ENCODE measurements around the gene KLHL21. TPM values are rescaled to one million over a fixed set of nuclear protein-coding genes. Genes with fewer than 3 reads are reported as not detected.

Gene KLHL21
- total RNA-seq, 1 experiment from 2014 or later = 17.6 TPM

DNA sequence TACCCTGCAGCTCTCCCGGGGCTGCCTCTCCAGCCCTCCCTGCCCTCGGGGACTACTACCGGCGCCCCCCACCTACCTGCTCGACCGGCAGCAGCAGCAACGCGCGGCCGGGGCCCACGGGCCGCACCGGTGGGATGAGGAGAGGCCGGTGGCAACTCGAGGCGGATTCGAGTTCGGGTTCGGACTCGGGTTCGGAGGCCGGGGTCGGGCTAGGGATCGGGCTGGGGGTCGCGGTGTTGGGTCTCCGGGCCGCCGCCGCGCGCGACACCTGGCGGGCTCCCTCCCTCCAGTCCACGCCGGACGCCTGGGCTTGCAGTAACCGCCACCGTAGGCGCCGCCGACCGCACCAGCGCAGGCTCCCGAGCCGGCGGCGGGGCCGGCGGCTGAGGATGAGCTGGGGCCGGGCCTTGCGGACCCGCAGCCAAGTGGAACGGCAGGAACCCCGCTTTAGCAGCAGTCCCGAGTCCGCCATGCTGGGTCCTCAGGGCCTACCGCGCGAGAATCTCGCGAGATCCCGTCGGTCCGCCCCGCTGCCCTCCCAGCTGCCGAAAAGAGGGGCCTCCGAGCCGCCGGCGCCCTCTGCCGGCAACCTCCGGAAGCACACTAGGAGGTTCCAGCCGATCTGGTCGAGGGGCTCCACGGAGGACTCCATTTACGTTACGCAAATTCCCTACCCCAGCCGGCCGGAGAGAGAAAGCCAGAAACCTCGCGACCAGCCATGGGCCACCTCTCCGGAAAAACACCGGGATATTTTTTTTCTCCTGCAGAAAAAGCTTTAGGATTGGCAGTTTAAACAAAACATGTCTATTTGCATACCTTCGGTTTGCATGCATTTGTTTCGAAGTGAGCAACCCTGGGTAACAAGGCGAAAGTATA is 48.4 kb downstream of the KLHL21 start, which contains the start of gene NOL9:
Gene NOL9, minus strand, starts transcription at position 483 of the 876 bp plus-strand sequence. Its CDS starts 11 bp downstream, at position 472.
- DNase-seq (ENCODE audit: low spot score) (peak; percentile 97), ATAC-seq (peak; percentile 93)
- H3K4me3 Mint-ChIP-seq = peak within 1 kb of the TSS; percentile 84
- H3K9me3 Mint-ChIP-seq = no peaks in the 10 kb centered on the region
- H3K27ac Mint-ChIP-seq = no peak within 1 kb of the TSS
- H3K27me3 Mint-ChIP-seq (ENCODE audit: low read depth) = no peaks in the 10 kb centered on the region; the same call in 1 of the 2 replicates
- peaks cover 9% of the 10 kb centered on the region for H3K36me3 Mint-ChIP-seq
- ChIA-PET CTCF (interaction anchor here (0.8 to 3.8 kb wide), 27 partner anchors 12 to 516 kb away, joined by 3 to 21 read pairs (median 4); partner anchors contain the start of genes ACOT7, DNAJC11, KLHL21 and THAP3), POLR2A (interaction anchor here (0.9 kb wide), 1 partner anchor 25 kb away, joined by 3 read pairs; the partner anchor contains the start of gene ZBTB48)
- H3K4me1 Mint-ChIP-seq = peaks cover 12% of the 10 kb centered on the region
- TF ChIP-seq MAX (CRISPR knock-in tag; IDR thresholded peaks at IDR 0.05) = peak; percentile 60; the same call in 1 of the 2 replicates
- 0 out of 2 replicates have a peak, but pooled peaks have one; percentile 42 for TF ChIP-seq RELA (CRISPR knock-in tag; IDR thresholded peaks at IDR 0.05; ENCODE audit: borderline replicate concordance)
- no peak for TF ChIP-seq PRRX2 (CRISPR knock-in tag; IDR thresholded peaks at IDR 0.05)
- no peak for TF ChIP-seq NFE2L1 (CRISPR knock-in tag; IDR thresholded peaks at IDR 0.05)
- TF ChIP-seq NFYB (CRISPR knock-in tag; conservative IDR thresholded peaks at IDR 0.05; ENCODE audit: low read depth) = no peak
- no peak; the same call in 1 of the 2 replicates for TF ChIP-seq USF1 (CRISPR knock-in tag; IDR thresholded peaks at IDR 0.05)
- TF ChIP-seq HMGA2 (CRISPR knock-in tag; IDR thresholded peaks at IDR 0.05) = no peak
- TF ChIP-seq JUN (CRISPR knock-in tag; IDR thresholded peaks at IDR 0.05) = 0 out of 2 replicates have a peak, but pooled peaks have one; percentile 52
- TF ChIP-seq ETV6 (CRISPR knock-in tag; IDR thresholded peaks at IDR 0.05) = no peak
- TF ChIP-seq, protein P1, sequence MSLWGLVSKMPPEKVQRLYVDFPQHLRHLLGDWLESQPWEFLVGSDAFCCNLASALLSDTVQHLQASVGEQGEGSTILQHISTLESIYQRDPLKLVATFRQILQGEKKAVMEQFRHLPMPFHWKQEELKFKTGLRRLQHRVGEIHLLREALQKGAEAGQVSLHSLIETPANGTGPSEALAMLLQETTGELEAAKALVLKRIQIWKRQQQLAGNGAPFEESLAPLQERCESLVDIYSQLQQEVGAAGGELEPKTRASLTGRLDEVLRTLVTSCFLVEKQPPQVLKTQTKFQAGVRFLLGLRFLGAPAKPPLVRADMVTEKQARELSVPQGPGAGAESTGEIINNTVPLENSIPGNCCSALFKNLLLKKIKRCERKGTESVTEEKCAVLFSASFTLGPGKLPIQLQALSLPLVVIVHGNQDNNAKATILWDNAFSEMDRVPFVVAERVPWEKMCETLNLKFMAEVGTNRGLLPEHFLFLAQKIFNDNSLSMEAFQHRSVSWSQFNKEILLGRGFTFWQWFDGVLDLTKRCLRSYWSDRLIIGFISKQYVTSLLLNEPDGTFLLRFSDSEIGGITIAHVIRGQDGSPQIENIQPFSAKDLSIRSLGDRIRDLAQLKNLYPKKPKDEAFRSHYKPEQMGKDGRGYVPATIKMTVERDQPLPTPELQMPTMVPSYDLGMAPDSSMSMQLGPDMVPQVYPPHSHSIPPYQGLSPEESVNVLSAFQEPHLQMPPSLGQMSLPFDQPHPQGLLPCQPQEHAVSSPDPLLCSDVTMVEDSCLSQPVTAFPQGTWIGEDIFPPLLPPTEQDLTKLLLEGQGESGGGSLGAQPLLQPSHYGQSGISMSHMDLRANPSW (CRISPR knock-in tag; conservative IDR thresholded peaks at IDR 0.05; ENCODE audit: low read depth) = no peak
- TF ChIP-seq CREB1 (CRISPR knock-in tag; IDR thresholded peaks at IDR 0.05) = no peak
- TF ChIP-seq, protein P2, sequence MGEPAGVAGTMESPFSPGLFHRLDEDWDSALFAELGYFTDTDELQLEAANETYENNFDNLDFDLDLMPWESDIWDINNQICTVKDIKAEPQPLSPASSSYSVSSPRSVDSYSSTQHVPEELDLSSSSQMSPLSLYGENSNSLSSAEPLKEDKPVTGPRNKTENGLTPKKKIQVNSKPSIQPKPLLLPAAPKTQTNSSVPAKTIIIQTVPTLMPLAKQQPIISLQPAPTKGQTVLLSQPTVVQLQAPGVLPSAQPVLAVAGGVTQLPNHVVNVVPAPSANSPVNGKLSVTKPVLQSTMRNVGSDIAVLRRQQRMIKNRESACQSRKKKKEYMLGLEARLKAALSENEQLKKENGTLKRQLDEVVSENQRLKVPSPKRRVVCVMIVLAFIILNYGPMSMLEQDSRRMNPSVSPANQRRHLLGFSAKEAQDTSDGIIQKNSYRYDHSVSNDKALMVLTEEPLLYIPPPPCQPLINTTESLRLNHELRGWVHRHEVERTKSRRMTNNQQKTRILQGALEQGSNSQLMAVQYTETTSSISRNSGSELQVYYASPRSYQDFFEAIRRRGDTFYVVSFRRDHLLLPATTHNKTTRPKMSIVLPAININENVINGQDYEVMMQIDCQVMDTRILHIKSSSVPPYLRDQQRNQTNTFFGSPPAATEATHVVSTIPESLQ (CRISPR knock-in tag; IDR thresholded peaks at IDR 0.05) = no peak
- 0 out of 2 replicates have a peak, but pooled peaks have one; percentile 18 for TF ChIP-seq TEAD4 (CRISPR knock-in tag; IDR thresholded peaks at IDR 0.05)
- no peak for TF ChIP-seq TCF7 (CRISPR knock-in tag; IDR thresholded peaks at IDR 0.05; ENCODE audit: low read depth)
- TF ChIP-seq ZNF317 (CRISPR knock-in tag; IDR thresholded peaks at IDR 0.05; ENCODE audit: borderline replicate concordance, low read depth) = no peak; the same call in 1 of the 2 replicates
- no peak for TF ChIP-seq FOXK1 (CRISPR knock-in tag; IDR thresholded peaks at IDR 0.05)
- no peak for TF ChIP-seq RORB (CRISPR knock-in tag; IDR thresholded peaks at IDR 0.05)
- no peak for TF ChIP-seq ZNF671 (CRISPR knock-in tag; IDR thresholded peaks at IDR 0.05)
- TF ChIP-seq, protein P3, sequence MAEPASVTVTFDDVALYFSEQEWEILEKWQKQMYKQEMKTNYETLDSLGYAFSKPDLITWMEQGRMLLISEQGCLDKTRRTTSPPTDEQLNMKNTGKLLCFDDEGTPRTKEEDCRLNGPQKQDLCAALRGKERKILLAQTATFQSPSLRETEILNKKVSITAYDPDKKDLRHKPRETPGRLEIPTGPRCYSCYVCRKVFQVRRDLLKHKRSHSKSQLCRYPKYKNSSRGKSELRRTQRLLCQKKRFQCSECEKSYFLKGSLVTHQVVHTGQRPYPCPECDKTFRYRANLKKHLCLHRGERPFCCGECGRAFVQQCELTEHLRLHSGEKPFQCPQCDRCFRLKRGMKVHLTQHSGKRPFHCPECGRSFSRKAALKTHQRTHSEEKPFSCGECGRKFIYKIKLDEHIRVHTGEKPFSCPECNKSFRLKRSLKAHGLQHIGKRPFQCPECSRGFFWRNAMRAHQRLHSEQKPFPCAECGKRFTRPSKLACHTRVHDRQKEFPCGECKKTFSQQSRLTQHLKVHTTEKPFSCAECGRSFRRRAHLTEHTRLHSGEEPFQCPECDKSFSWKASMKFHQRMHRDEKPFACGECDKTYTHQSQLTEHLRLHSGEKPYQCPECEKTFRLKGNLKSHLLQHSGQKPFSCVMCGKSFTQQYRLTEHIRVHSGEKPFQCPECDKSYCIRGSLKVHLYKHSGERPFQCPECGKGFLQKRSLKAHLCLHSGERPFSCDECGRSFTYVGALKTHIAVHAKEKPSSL (CRISPR knock-in tag; conservative IDR thresholded peaks at IDR 0.05) = no peak
- TF ChIP-seq, protein P4, sequence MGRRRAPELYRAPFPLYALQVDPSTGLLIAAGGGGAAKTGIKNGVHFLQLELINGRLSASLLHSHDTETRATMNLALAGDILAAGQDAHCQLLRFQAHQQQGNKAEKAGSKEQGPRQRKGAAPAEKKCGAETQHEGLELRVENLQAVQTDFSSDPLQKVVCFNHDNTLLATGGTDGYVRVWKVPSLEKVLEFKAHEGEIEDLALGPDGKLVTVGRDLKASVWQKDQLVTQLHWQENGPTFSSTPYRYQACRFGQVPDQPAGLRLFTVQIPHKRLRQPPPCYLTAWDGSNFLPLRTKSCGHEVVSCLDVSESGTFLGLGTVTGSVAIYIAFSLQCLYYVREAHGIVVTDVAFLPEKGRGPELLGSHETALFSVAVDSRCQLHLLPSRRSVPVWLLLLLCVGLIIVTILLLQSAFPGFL (CRISPR knock-in tag; IDR thresholded peaks at IDR 0.05; ENCODE audit: borderline replicate concordance) = no peak
- TF ChIP-seq SP1 (CRISPR knock-in tag; conservative IDR thresholded peaks at IDR 0.05) = peak; percentile 72; the same call in 1 of the 2 replicates
- TF ChIP-seq JAZF1 (CRISPR knock-in tag; IDR thresholded peaks at IDR 0.05) = no peak
- TF ChIP-seq AR (CRISPR knock-in tag; IDR thresholded peaks at IDR 0.05) = no peak
- TF ChIP-seq, protein P5, sequence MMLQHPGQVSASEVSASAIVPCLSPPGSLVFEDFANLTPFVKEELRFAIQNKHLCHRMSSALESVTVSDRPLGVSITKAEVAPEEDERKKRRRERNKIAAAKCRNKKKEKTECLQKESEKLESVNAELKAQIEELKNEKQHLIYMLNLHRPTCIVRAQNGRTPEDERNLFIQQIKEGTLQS (CRISPR knock-in tag; conservative IDR thresholded peaks at IDR 0.05) = no peak
- TF ChIP-seq IRF2 (CRISPR knock-in tag; IDR thresholded peaks at IDR 0.05; ENCODE audit: borderline replicate concordance, low read depth) = no peak

Data from WTC11 (cell line).